ENCODE data around the gene PROKR1. TPM values are rescaled to one million over a fixed set of nuclear protein-coding genes. Genes with fewer than 3 reads are reported as not detected.

Gene PROKR1
- total and polyA plus RNA-seq, 11 donors: 0.08 TPM; not detected in 10

- intact Hi-C loops (cut with DNase I): no loop called here
- H3K27ac ChIP-seq: no peak overlapping the region
- DNase-seq (no peak), ATAC-seq (no peak)
- H3K27me3 ChIP-seq: no peaks in the 10 kb centered on the region
- TF ChIP-seq POLR2A (IDR thresholded peaks at IDR 0.05) (no peak), CTCF (IDR thresholded peaks at IDR 0.05) (no peak)
- peaks cover 0 to 30% (median 5%) of the 10 kb centered on the region in 12 donors for H3K9me3 ChIP-seq
- 92 to 95% (median 94%) methylated on average over 6 of the region's 6 CpGs for WGBS, 4 donors
- H3K36me3 ChIP-seq: no peaks in the 10 kb centered on the region
- no peak overlapping the region for H3K4me3 ChIP-seq
- H3K4me1 ChIP-seq: no peaks in the 10 kb centered on the region
Measured at GRCh38 chr2:68623820-68624219, 19.6 kb upstream of the PROKR1 start.

- H3K27ac ChIP-seq: no peak overlapping the region
- H3K27me3 ChIP-seq: peaks cover 0 to 3% (median 0%) of the 10 kb centered on the region in 9 donors
- ATAC-seq: no peak
- H3K9me3 ChIP-seq: peaks cover 0 to 16% (median 0%) of the 10 kb centered on the region in 12 donors
- no peaks in the 10 kb centered on the region for H3K4me1 ChIP-seq
- intact Hi-C loops (cut with DNase I): no loop called here
- no peak for DNase-seq
- no peaks in the 10 kb centered on the region for H3K36me3 ChIP-seq
- 77 to 93% (median 90%) methylated on average over 3 of the region's 3 CpGs for WGBS, 4 donors
- H3K4me3 ChIP-seq: no peak overlapping the region
- TF ChIP-seq POLR2A (IDR thresholded peaks at IDR 0.05) (no peak), CTCF (IDR thresholded peaks at IDR 0.05) (no peak)
Measured at GRCh38 chr2:68627615-68628014, 15.8 kb upstream of the PROKR1 start.

- TF ChIP-seq CTCF (IDR thresholded peaks at IDR 0.05): no peak
- no peak for TF ChIP-seq POLR2A (IDR thresholded peaks at IDR 0.05)
- no peak for ATAC-seq
- peaks cover 0 to 6% (median 0%) of the 10 kb centered on the region in 12 donors for H3K9me3 ChIP-seq
- intact Hi-C loops (cut with DNase I): no loop called here
- no peak for DNase-seq
- H3K27me3 ChIP-seq: peaks cover 0 to 6% (median 0%) of the 10 kb centered on the region in 9 donors
- WGBS, 4 donors: 30 to 40% (median 31%) methylated on average over 3 of the region's 3 CpGs
- no peak overlapping the region for H3K27ac ChIP-seq
- H3K36me3 ChIP-seq: no peaks in the 10 kb centered on the region
- H3K4me3 ChIP-seq: no peak overlapping the region
- no peaks in the 10 kb centered on the region for H3K4me1 ChIP-seq
Measured at GRCh38 chr2:68632021-68632420, 11.4 kb upstream of the PROKR1 start.

GRCh38 chr2:68637047-68637446 lies 6.3 kb upstream of the PROKR1 start:
- WGBS, 4 donors: 48 to 59% (median 55%) methylated on average over 3 of the region's 3 CpGs
- Histone ChIP-seq H3K27me3 (peaks cover 0 to 31% (median 7%) of the 10 kb centered on the region in 9 donors), H3K36me3 (no peaks in the 10 kb centered on the region), H3K9me3 (peaks cover 0 to 14% (median 0%) of the 10 kb centered on the region in 12 donors), H3K27ac (no peak overlapping the region), H3K4me3 (no peak overlapping the region), H3K4me1 (no peaks in the 10 kb centered on the region)
- intact Hi-C loops (cut with DNase I): no loop called here
- DNase-seq: no peak
- ATAC-seq: no peak
- TF ChIP-seq CTCF (IDR thresholded peaks at IDR 0.05) (no peak), POLR2A (IDR thresholded peaks at IDR 0.05) (no peak)

Measured in heart left ventricle (tissue), 16 donors.